ENCODE measurements around the gene RNPS1.

Gene RNPS1, protein sequence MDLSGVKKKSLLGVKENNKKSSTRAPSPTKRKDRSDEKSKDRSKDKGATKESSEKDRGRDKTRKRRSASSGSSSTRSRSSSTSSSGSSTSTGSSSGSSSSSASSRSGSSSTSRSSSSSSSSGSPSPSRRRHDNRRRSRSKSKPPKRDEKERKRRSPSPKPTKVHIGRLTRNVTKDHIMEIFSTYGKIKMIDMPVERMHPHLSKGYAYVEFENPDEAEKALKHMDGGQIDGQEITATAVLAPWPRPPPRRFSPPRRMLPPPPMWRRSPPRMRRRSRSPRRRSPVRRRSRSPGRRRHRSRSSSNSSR

DNA sequence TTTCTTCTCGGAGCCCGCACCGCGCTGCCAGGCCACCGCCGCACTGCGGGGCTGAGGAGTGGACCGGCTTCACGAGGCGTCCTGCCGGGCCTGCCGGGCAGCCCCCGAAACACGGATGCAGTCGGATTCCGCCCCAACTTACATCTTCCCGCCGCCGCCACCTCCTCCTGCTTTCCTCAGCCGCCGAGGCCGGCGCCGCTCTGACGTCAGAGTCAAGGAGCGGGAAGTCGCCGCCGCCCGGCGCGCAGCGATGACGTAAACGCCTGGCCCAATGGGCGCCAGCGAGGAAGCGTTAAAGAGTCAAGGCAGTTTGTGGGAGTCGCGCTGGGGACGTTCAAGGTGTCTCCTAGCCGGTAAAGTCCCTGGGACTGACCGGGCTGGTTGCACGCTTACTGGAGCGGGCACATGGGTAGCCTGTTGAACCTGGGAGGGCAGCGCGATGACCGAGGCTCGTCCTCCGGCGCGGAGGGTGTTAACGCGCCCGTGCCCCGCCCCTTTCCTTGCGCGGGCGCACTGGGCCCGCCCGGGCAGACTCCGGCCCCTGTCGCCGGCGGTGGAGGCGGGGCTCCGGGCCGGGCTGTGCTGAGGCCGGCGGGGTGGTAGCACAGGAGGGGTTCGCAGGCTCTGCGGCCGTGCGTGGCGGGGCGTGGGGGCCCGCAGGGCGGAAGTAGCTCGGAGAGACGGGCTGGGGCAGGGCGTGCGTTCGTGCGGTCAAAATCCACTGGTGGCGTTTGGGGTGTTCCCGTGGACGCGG lies at the start of gene RNPS1:
RNPS1 (minus strand) TSS at position 214 of the 754 bp plus-strand sequence. CDS start 3,483 bp downstream, outside the sequence.
- in situ Hi-C loops (cut with MboI; ENCODE audit: low pct_unique_long_range_greater_than_20kb, low sequenced_read_pairs), result no loop called here
- DNase-seq, result peak; percentile 98

DNA sequence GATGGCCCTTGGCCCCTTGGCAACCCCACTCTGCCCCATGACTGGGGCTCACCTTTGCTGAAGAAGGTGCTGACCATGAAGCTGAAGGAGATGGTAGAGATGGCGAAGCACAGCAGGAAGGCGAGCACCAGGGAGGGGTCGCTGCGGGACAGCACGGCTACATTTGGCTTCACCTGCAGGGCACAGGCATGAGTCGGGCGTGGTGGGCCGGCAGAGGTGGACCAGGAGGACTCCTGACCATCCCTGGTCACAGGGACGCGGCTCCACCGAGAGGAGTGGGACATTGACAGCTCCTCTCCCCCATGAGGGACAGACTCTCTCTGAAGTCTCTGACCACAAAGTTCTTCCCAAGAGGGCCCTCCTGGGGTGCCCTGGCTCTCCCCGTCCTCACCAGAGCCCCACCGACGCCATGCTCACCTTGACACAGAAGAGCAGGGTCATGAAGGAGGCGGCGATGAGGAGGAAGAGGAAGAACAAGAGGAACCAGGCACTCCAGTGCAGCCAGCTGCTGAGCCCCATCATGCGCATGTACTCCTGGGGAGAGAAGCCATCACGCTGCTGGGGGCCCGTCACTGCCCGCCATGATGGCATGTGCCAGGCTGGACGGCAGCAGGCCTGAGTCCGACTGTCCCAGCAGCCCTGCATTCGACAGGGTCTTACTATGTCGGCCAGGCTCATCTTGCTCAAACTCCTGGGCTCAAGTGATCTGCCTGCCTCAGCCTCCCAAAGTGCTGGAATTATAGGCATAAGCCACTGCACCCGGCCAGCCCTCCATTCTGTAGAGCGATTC lies 49.5 kb upstream of the RNPS1 start:
- in situ Hi-C loops (cut with MboI; ENCODE audit: low pct_unique_long_range_greater_than_20kb, low sequenced_read_pairs), result no loop called here
- DNase-seq, result no peak

DNA sequence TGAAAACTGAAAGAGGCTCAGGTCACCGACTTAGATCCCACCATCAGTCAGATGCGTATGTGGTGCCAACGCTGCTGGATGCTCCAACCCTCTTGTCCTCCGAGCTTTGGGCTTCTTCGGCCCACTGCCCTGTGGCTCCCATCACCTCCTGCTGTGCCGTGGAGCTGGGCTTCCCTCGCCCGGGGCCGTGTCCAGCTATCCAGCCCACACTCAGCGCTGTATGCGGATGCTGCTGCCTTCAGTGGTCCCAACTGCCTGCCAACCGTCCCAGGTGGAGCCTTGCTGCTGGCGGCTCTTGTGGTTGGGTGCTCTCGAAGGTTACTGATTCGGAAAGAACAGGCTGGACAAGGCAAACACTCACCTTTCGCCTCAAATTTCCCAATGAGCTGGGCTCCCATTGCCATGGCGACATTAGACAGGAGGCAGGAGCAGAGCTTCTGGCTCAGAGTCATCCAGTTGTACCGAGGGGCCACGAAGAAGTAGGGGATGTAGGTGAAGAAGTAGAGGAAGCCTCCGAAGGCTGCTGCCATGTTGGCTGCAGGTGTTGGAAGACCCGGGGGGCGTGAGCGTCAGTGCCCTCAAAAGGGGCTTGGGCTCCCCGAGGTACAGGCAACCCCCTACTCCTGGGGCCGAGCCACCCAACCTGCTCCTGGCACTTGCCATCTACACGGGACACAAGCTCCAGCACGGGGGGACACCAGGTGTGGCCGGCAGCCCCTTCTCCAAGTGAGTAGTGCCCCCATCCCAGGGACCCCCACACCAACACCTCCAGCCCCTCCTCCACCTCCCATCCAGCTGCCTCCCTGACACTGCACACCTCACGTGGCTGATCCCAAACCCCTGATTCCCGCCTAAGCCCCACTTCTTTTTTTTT lies 40.4 kb upstream of the RNPS1 start:
- DNase-seq, result no peak
- in situ Hi-C loops (cut with MboI; ENCODE audit: low pct_unique_long_range_greater_than_20kb, low sequenced_read_pairs), result no loop called here

DNA sequence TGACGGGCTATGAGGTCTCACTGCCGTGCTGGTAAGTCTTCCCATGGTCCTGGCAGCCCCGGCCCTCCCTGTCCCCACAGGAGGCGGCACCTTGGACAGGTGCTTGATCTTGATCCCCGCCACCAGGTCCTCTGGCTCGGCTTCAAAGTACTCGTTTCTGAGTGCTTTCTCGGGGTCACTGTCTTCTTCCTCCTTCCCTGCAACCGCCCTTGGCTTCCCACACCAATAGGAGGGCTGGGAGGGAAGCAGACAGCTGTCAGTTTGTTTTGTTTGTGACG lies 31.9 kb upstream of the RNPS1 start:
- in situ Hi-C loops (cut with MboI; ENCODE audit: low pct_unique_long_range_greater_than_20kb, low sequenced_read_pairs), result loop anchor here (25.0 kb wide), 1 partner anchor 362 kb away; no protein-coding TSS in a partner anchor
- no peak for DNase-seq

DNA sequence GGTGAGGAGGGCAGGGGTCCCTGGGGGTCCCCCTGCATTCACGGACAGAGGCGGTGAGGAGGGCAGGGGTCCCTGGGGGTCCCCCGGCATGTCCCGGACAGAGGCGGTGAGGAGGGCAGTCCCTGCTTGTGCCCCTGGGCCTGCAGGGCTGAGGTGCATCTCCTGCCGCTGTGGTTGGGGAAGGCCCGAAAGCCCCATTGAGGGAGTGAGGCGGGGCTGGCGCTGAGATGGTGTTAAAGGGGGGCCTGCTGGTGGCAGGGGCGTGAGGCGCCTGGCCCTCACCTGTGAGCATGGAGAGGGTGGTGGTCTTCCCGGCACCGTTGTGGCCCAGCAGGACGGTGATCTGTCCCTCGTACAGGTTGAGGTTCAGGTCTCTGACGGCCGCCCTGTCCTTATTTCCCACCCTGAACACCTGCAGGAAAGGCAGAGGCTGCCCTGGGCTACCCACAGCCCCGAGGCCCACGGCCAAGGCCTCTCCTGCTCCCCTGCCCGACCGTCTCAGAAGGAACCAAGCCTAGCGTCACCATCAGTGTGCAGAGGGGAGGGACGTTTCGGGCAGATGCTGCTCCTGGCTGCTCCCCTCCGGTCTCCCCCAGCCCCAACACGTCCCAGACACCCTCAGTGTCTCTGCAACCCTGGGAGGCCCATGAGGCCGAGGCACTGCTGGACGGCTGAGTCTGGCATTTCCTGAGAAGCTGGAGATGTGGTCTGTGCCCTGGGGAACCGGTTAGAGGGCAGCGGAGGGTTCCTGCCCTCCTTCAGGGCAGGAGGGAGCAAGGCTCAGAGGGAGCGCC lies 31.4 kb upstream of the RNPS1 start:
- in situ Hi-C loops (cut with MboI; ENCODE audit: low pct_unique_long_range_greater_than_20kb, low sequenced_read_pairs), result loop anchor here (25.0 kb wide), 1 partner anchor 363 kb away; no protein-coding TSS in a partner anchor

DNA sequence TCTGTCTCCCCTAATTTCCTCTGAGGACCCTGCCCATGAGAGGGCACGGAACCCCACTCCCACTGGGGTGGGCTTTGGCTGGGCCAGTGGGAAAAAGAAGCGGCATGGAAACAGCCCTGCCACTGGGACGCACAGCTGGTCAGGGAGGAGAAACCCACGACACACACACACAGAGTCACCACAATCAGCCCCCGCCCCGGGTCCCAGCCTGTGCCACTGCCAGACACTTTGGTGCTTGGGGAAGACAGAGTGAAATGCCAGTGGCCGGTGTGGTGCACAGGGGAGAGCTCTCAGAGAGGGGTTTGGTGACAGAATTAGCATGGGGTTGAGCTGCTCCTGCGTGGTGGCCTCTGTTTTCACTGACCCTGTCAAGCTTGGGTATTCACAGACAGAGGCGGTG lies 30.7 kb upstream of the RNPS1 start:
- no peak for DNase-seq
- in situ Hi-C loops (cut with MboI; ENCODE audit: low pct_unique_long_range_greater_than_20kb, low sequenced_read_pairs), result loop anchor here (25.0 kb wide), 1 partner anchor 364 kb away; no protein-coding TSS in a partner anchor

More for the DNA sequence above, 31.4 kb upstream of the RNPS1 start:
- no peak for DNase-seq

DNA sequence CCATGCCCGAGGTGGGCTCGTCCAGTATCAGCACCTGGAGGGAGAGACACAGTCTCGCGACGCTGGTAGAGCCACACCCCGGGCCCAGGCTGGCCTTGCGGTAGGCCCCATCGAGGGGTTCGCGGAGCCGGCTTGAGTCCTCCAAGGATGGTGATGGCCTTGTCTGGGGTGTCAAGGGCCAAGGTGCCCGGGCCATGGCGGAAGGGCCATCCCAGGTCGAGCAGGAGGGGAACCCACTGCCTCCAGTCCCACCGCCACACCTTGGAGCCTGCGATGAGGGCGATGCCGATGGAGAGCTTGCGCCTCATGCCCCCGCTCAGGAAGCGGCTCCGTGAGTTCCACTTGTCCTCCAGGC lies 29.6 kb upstream of the RNPS1 start:
- in situ Hi-C loops (cut with MboI; ENCODE audit: low pct_unique_long_range_greater_than_20kb, low sequenced_read_pairs), result loop anchor here (25.0 kb wide), 1 partner anchor 365 kb away; no protein-coding TSS in a partner anchor
- DNase-seq, result no peak

DNA sequence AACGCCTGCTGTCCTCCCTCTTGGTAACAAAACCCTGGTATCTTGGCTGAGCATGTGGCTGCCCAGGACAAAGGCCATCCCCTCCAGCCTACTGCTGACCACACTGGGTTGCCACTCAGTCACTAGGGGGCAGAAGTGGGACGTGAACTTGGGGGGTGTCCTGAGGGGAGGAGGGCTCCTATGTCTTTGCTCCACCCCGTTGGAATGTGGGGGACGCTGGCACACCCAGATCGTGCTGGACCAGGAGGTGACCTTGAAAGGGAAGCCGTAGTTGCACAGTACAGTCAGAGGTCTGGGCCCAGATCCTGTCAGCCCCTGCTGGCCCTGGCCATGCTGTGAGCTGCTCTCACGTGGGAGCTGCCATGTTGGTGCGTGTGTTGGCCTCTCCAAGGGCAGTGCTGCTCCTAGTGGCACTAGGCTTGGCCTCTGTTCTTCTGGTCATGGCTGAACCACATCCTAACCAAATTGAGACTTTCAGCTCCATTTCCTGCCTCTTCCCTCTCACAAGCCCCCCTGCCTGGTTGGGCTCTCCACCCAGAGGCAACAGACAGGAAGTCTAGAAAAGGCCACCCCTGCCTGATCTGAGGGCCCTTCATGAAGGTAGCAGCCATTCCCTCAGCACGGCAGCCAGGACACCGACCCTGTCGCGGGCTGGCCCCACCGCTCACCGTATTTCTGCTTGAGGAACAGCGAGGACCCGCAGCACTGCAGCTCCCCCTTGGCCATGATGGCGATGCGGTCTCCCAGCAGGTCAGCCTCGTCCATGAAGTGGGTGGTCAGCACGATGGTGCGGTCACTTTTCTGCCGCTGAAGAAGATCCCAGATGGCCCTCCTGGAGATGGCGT lies 29.0 kb upstream of the RNPS1 start:
- peak; percentile 22 for DNase-seq

DNA sequence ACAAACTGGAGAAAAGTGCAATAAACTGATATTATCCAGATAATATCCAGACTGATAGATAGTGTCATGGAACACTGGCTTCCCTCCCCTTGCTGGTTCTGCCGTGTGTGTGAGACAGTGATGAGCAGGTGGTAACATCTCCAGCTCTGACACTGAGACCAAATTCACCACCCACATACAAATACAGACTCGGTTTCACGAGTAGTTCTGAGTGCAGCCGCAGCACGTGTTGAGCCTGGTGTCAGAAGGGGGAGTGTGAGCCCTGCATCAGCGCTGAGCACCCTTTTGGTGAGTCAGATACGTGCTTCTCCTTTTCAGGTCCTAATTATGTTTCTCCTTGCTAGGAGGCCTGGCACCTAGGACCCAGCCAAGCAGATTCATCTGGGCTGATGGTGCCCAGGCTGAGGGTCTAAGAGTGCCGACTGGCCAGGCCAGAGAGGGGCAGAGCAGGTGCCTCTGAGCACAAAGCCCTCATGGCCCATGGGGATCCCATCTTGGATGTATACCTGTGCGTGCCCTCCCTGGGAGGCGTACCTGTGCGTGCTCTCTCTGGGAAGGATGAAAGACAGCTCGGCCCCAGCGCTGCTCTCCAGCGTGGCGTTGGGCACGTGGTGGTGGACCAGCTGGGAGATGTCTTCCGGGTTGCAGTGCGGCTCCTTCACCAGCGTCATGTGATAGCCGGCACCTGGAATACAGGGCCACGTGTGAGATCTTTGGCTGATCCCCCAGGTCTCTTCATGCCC lies 27.3 kb upstream of the RNPS1 start:
- in situ Hi-C loops (cut with MboI; ENCODE audit: low pct_unique_long_range_greater_than_20kb, low sequenced_read_pairs), result loop anchor here (25.0 kb wide), 1 partner anchor 367 kb away; no protein-coding TSS in a partner anchor
- DNase-seq, result no peak

More for the DNA sequence above, 29.0 kb upstream of the RNPS1 start:
- in situ Hi-C loops (cut with MboI; ENCODE audit: low pct_unique_long_range_greater_than_20kb, low sequenced_read_pairs), result loop anchor here (25.0 kb wide), 1 partner anchor 365 kb away; no protein-coding TSS in a partner anchor

DNA sequence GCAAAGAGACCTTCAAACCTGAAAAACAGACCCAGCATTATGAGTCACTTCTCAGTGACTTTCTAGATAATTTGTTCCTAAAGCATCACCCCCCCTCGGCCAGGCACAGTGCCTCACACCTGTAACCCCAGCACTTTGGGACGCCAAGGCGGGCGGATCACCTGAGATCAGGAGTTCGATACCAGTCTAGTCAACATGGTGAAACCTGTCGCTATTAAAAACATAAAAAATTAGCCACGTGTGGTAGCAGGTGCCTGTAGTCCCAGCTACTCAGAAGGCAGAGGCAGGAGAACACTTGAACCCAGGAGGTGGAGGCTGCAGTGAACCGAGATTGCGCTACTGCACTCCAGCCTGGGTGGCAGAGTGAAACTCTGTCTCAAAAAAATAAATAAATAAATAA lies 24.3 kb upstream of the RNPS1 start:
- in situ Hi-C loops (cut with MboI; ENCODE audit: low pct_unique_long_range_greater_than_20kb, low sequenced_read_pairs), result loop anchor here (25.0 kb wide), 1 partner anchor 370 kb away; no protein-coding TSS in a partner anchor
- DNase-seq, result no peak

DNA sequence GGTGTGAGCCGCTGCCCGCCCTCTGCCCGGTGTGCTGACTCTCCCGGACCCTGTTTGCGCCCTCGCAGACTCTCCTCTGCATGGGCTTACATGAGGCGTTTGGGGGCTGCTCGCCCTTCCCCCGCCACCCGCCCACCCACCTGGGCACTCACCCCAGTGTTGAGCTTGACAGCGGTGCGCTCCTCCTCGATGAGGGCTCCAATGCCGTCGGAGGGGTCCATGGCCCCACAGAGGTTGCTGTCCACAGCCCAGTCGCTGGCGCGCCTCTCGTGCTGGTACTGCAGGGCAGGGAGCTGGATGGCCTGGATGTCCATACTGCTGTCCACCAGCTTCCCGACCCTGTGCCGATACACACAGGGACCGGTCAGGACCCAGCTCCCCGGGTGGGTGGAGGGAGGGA lies 21.4 kb upstream of the RNPS1 start:
- in situ Hi-C loops (cut with MboI; ENCODE audit: low pct_unique_long_range_greater_than_20kb, low sequenced_read_pairs), result loop anchor here (25.0 kb wide), 1 partner anchor 373 kb away; no protein-coding TSS in a partner anchor
- DNase-seq, result no peak

DNA sequence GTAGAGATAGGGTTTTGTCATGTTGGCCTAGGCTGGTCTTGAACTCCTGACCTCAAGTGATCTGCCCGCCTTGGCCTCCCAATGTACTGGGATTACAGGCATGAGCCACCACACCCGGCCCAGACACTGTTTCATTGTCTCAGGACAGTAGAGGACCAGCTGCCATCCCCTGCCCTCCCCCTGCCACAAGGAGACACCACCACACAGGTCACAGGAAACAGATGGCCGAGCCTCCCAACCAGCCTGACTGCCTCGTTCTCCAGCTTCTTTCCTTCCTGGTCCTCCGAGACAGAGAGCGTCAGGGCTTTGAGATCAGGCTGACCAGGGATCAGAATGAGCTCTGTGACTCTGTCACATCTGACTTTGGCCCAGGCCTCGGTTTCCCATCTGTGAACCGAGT lies 20.8 kb upstream of the RNPS1 start:
- peak; percentile 50 for DNase-seq
- in situ Hi-C loops (cut with MboI; ENCODE audit: low pct_unique_long_range_greater_than_20kb, low sequenced_read_pairs), result loop anchor here (25.0 kb wide), 1 partner anchor 374 kb away; no protein-coding TSS in a partner anchor

DNA sequence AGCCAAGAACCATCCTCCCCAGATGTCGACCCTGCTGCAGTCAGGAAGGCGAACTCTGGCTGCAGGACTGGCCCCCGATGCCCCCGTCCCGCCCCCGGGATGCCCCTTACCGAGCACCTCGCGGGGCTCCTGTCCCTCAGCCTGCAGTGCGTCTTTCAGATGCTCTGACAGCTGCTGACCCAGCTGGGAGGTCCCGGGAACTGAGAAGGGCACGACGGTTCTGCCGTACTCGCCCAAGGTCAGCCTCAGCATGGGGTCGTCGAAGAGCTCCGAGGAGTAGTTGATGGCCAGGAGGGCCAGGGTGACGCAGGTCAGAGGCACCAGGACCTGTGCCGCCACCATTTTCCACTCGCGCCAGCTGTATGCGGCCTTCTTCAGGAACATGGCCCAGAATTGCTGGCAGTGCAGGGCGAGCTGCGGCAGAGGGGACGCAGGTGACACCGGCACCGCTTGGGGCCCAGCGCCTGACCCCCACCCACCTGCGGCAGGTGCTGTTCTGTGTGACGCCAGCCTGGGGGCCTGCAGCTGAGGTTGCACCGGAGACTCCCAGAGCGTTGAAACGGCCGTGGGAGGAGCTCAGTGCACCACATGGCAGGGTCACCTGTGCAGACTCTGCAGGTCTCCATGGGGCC lies 20.1 kb upstream of the RNPS1 start:
- in situ Hi-C loops (cut with MboI; ENCODE audit: low pct_unique_long_range_greater_than_20kb, low sequenced_read_pairs), result loop anchor here (25.0 kb wide), 1 partner anchor 374 kb away; no protein-coding TSS in a partner anchor
- no peak for DNase-seq

DNA sequence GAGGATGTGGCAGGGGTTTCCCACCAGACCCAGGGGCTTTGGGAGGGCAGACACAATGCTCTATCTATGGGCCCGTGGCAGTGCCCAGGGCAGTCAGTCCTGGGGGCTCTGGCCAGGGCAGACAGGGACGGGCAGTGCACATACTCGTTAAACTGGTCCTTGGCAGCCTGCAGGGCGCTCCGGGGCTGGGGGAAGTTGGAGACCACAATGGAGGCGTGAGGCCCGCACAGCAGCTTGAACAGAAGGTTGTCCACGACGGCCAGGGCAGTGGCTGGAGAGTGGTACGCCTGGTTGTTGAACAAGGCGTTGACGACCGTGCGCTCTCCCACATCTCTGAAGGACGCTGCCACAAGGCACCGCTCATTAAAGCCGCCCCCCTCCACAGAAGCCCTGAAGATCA lies 18.6 kb upstream of the RNPS1 start:
- in situ Hi-C loops (cut with MboI; ENCODE audit: low pct_unique_long_range_greater_than_20kb, low sequenced_read_pairs), result loop anchor here (25.0 kb wide), 1 partner anchor 376 kb away; no protein-coding TSS in a partner anchor
- no peak for DNase-seq

DNA sequence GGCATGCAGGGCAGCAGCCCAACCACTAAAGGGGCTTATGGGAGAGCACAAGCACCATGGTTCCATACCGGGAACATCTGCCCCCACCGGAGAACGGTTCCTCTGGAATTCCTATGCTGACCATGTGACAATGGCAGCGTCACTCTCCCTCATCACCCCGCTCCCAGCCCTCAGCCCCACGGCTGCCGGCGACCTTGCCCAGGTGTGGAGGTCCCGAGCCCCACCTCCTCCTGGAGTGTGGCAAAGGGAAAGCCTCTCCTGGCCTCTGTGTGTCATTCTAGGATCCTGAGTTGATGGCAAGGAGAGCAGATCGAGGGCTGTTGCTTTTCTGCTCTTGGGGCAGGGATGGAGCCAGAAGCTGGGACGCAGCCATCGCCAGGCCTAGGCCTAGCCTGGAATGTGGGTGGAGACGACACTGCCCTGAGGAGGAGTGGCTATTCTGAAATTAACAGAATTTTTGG lies 17.8 kb upstream of the RNPS1 start:
- no peak for DNase-seq
- in situ Hi-C loops (cut with MboI; ENCODE audit: low pct_unique_long_range_greater_than_20kb, low sequenced_read_pairs), result loop anchor here (25.0 kb wide), 1 partner anchor 377 kb away; no protein-coding TSS in a partner anchor

All from KBM-7 (cell line).